GM15510 (cell line): ENCODE measurements around the gene C3orf22.

Experiments used
- POLR2A ChIP-seq: IDR thresholded peaks from 3 replicates; pipeline ENCODE4 v1.6.1; 2011; ENCODE audit warnings: borderline replicate concordance; ENCODE audit not compliant: insufficient read length; ENCODE audit errors: extremely low read depth

Gene C3orf22

GRCh38 chr3:126500016-126500415 lies 58.7 kb downstream of the C3orf22 start:
- TF ChIP-seq POLR2A: no peak
